Peyer's patch (tissue), 4 donors: ENCODE data around the gene MISP3. TPM values are rescaled to one million over a fixed set of nuclear protein-coding genes. Genes with fewer than 3 reads are reported as not detected.

Experiments used
- DNase-seq, 3 donors: peaks; one replicate each; pipeline ENCODE4 v3.0.0-alpha.2; 2017 to 2019
- H3K27ac ChIP-seq, 4 donors: fragments of 200-600 bp; sonication (generic); one replicate each; pipeline ENCODE4 v1.5.1; 2016 to 2019
- H3K27me3 ChIP-seq, 2 donors: fragments of 200-600 bp; sonication (generic); one replicate each; pipeline ENCODE4 v1.5.1; 2019
- H3K36me3 ChIP-seq, 3 donors: fragments of 200-600 bp; sonication (generic); one replicate each; pipeline ENCODE4 v1.5.1; 2016 to 2019
- H3K4me1 ChIP-seq, 4 donors: fragments of 200-600 bp; sonication (generic); one replicate each; pipeline ENCODE4 v1.5.1; 2016 to 2019
- H3K4me3 ChIP-seq, 4 donors: fragments of 200-600 bp; sonication (generic); 1 replicate in 3 of 4; 2 replicates in 1 of 4; pipeline ENCODE4 v1.5.1; 2016 to 2019; ENCODE audit warnings: mild to moderate bottlenecking in 1 of 4
- H3K9me3 ChIP-seq, 4 donors: fragments of 200-600 bp; sonication (generic); one replicate each; pipeline ENCODE4 v1.5.1; 2016 to 2019; ENCODE audit warnings: mild to moderate bottlenecking in 1 of 4
- POLR2A ChIP-seq, 2 donors: fragments of 450-650 bp; IDR thresholded peaks; one replicate each; pipeline ENCODE4 v1.5.1; 2017; ENCODE audit warnings: antibody characterized with exemption in 2 of 2, mild to moderate bottlenecking in 2 of 2, moderate library complexity in 2 of 2
- total RNA-seq, 4 donors: library from RNA; depleted of rRNA; stranded (reverse); fragments of >200 nt; gene quantifications; one replicate each; pipeline ENCODE4 v1.1.0, GENCODE V29; 2016
- TF ChIP-seq, protein P1 (sequence below), 6 experiments: fragments of 450-650 bp in 4 of 6; fragments of 200-600 bp in 2 of 6; sonication (generic) in 1 of 6; IDR thresholded peaks; one replicate each; pipeline ENCODE4 v1.5.1; 2017 to 2019; ENCODE audit warnings: antibody characterized with exemption in 6 of 6, mild to moderate bottlenecking in 3 of 6, moderate library complexity in 1 of 6

Gene MISP3
- total RNA-seq, 4 donors from 2014 or later, result 25.6 to 58.5 (median 40.7) TPM

DNA sequence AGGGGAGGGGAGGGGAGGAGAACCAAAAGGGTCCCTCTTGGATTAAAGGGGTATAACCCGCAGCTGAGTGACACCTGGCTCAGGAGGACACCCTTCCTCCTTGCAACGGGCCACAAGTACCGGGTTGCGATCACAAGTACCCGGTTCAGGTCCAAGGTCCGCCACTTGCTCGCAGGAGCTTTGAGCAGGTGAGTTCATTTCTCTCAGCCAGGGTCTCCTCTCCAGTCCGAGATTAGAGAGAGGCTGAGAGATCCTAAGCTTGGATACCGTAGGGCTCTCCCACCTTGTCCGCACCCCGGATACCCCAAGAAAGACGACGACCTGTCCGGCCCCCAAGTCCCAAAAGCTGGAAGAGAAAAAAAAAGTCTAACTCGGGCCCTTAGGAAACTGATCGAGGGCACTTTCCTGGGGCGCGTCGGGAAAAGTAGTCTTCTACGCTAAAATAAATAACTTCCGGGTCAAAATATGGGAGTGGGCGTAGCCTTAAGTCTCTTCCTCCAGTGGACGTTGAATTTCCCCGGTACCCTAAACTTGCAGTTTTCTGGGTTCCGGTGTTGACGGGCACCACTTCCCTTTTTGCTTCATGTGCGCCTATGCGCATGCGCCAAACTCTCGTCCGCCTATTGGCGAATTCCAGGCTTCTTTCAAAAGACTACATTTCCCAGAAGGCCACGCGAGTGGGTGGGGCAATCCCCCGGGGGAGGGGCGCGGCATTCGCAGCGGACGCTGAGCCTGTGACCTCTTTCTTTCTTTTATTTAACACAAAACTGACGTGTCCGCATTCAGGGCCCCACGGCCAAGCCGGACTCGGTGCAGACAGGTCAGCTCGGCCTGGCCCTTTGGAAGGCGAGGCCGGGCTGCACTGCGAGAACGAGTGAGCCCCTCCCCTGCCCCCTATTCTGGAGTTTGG, 8.6 kb downstream of the MISP3 start:
- peak; percentile 97 to 99 (median 98) for DNase-seq
- Histone ChIP-seq H3K36me3 (no peaks in the 10 kb centered on the region), H3K9me3 (no peaks in the 10 kb centered on the region), H3K27me3 (no peaks in the 10 kb centered on the region), H3K4me3 (peak overlapping the region; percentile 50 to 83 (median 66)), H3K4me1 (peaks cover 0 to 22% (median 4%) of the 10 kb centered on the region in 4 donors), H3K27ac (peak overlapping the region; percentile 81 to 95 (median 84))
- peak; percentile 64 to 72 for TF ChIP-seq POLR2A (IDR thresholded peaks at IDR 0.05)
- TF ChIP-seq, protein P1, sequence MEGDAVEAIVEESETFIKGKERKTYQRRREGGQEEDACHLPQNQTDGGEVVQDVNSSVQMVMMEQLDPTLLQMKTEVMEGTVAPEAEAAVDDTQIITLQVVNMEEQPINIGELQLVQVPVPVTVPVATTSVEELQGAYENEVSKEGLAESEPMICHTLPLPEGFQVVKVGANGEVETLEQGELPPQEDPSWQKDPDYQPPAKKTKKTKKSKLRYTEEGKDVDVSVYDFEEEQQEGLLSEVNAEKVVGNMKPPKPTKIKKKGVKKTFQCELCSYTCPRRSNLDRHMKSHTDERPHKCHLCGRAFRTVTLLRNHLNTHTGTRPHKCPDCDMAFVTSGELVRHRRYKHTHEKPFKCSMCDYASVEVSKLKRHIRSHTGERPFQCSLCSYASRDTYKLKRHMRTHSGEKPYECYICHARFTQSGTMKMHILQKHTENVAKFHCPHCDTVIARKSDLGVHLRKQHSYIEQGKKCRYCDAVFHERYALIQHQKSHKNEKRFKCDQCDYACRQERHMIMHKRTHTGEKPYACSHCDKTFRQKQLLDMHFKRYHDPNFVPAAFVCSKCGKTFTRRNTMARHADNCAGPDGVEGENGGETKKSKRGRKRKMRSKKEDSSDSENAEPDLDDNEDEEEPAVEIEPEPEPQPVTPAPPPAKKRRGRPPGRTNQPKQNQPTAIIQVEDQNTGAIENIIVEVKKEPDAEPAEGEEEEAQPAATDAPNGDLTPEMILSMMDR (IDR thresholded peaks at IDR 0.05), result peak in 3 of 6 experiments; percentile 11 to 37 (median 12)

DNA sequence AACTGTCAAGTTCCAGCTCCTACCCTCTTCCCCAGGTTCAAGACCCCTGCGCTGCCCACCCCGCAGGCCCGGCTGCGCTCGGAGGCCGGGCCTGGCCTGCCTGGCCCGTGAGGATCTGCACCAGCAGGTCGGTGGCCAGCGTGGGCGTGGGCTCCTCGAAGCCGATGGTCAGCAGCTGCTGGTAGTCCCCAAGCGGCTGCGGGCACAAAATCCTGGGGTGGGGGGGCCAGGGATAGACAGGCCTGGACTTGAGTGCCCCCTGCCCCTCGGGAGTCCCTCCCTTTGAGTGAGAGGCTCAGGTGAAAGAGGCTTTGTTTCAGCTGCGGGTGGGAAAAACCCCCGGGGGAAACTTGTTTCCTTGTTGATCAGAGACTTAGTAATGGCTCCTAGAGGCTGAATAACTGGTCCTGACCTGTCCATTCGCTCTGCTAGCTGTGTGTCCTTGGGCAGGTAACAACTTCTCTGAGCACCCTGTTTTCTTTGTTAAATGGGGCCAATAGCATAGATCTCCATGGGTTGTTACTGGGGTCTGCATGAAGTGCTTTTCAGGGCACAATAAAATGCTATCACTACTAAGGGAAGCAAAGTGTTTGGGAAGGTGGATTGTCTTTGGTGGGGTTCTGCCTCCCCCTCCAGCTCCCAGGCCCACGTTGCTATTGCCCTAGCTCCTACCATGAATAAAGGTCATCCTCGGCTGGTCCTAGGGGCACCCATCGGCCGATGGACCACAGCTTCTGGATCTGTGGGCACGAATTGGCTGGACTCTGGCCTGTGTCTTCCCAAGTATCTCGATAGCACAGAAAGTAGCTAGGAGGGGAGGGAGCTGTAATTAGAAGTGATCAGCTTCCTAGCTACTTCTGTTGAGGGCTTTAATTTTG, 9.4 kb downstream of the MISP3 start:
- H3K4me1 ChIP-seq, result peaks cover 0 to 22% (median 4%) of the 10 kb centered on the region in 4 donors
- TF ChIP-seq, protein P1 (IDR thresholded peaks at IDR 0.05), result no peak
- no peak for TF ChIP-seq POLR2A (IDR thresholded peaks at IDR 0.05)
- no peaks in the 10 kb centered on the region for H3K9me3 ChIP-seq
- peak in 2 of 3 donors; percentile 63 to 73 for DNase-seq
- H3K4me3 ChIP-seq, result peak overlapping the region; percentile 50 to 83 (median 66)
- no peaks in the 10 kb centered on the region for H3K27me3 ChIP-seq
- peak overlapping the region; percentile 81 to 95 (median 84) for H3K27ac ChIP-seq
- no peaks in the 10 kb centered on the region for H3K36me3 ChIP-seq

DNA sequence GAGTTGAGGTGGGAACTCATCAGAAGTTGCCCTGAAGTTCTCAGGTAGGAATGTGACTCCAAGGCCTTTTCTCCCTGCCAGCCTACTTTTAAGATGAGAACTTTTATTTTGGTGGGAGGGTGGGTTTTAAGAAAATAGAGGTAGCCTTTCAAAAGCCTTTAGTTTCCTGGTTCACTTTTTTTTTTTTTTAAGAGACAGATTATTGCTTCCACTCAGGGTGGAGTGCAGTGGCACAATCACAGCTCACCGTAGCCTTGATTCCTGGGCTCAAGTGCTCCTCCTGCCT, 10.0 kb downstream of the MISP3 start:
- H3K4me3 ChIP-seq, result peak overlapping the region in 2 of 4 donors; percentile 71 to 83
- no peak for DNase-seq
- H3K27ac ChIP-seq, result peak overlapping the region in 1 of 4 donors; percentile 95
- TF ChIP-seq, protein P1 (IDR thresholded peaks at IDR 0.05), result no peak
- TF ChIP-seq POLR2A (IDR thresholded peaks at IDR 0.05), result no peak
- peaks cover 0 to 22% (median 4%) of the 10 kb centered on the region in 4 donors for H3K4me1 ChIP-seq
- no peaks in the 10 kb centered on the region for H3K36me3 ChIP-seq
- H3K9me3 ChIP-seq, result no peaks in the 10 kb centered on the region
- no peaks in the 10 kb centered on the region for H3K27me3 ChIP-seq

DNA sequence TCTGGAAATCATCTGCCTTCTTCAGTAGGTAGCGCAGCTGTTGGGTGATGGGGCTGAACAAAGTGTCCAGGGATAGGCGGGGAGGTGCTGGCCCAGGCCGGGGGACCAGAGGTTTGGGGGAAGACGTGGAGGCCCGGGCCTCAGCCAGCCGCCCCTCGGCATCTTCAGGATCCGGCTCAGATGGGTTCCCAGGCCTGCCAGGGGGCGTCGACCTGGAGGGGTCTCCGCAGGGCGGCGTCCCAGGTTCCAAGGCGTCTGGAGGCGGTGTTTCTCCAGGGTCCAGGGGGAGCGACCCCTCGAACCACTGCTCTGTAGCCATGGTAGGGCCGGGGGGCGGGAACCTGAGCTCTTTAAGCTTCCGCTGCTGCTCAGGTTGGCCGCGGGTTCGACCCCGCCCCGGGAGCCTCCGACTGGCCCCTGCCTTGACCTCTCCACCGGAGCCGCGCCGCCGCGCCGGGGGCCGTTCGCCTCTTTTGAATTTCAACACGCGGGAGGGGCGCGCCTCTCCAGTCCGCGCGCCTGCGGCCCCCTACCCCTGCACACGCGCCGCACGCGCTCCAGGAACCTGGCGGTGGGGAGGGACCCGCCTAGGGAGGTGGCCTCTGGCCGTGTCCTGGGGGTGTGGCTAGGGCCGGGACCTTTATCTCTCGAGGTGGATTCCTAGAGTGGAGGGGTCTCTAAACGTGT, 12.9 kb downstream of the MISP3 start, which contains the start of gene C19orf67:
Gene C19orf67, minus strand, starts transcription at position 475 of the 687 bp plus-strand sequence. Its CDS starts 156 bp downstream, at position 319.
- DNase-seq, result no peak
- TF ChIP-seq, protein P1 (IDR thresholded peaks at IDR 0.05), result no peak
- TF ChIP-seq POLR2A (IDR thresholded peaks at IDR 0.05), result no peak
- Histone ChIP-seq H3K4me3 (peak within 1 kb of the TSS in 1 of 4 donors; percentile 27), H3K27me3 (no peaks in the 10 kb centered on the region), H3K9me3 (no peaks in the 10 kb centered on the region), H3K4me1 (peaks cover 0 to 13% (median 4%) of the 10 kb centered on the region in 4 donors), H3K27ac (no peak within 1 kb of the TSS), H3K36me3 (peaks cover 0 to 12% (median 0%) of the 10 kb centered on the region in 3 donors)

DNA sequence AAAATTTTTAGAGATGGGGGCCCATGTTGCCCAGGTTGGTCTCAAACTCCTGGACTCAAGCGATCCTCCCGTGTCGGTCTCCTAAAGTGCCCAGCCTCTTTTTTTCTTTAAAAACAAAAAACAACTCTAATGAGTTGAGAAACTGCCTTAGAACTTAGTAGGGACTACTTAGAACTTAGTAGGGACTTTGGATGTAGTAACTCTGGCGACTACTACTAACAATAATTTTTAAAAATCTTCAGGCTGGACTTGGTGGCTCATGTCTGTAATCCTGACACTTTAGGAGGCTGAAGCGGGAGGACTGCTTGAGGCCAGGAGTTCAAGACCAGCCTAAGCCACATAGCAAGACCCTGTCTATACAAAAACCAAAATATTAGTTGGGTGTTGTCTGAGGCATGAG, 13.5 kb downstream of the MISP3 start:
- no peak overlapping the region for H3K27ac ChIP-seq
- H3K4me1 ChIP-seq, result peaks cover 0 to 12% (median 3%) of the 10 kb centered on the region in 4 donors
- no peak overlapping the region for H3K4me3 ChIP-seq
- no peak for DNase-seq
- H3K27me3 ChIP-seq, result no peaks in the 10 kb centered on the region
- TF ChIP-seq, protein P1 (IDR thresholded peaks at IDR 0.05), result no peak
- TF ChIP-seq POLR2A (IDR thresholded peaks at IDR 0.05), result no peak
- H3K9me3 ChIP-seq, result no peaks in the 10 kb centered on the region
- peaks cover 0 to 12% (median 0%) of the 10 kb centered on the region in 3 donors for H3K36me3 ChIP-seq
